HepG2 (cell line): ENCODE measurements around the gene MRAP. TPM values are rescaled to one million over a fixed set of nuclear protein-coding genes. Genes with fewer than 3 reads are reported as not detected.
A peak's percentile ranks its signal among the peaks of the same experiment; 100 is the strongest.

Experiments
- AHDC1 ChIP-seq: sonication (generic); formaldehyde crosslinking; IDR thresholded peaks from 2 replicates; pipeline ENCODE4 v1.5.1; 2020; ENCODE audit warnings: mild to moderate bottlenecking, missing genetic modification reagents, borderline replicate concordance
- CBX5 ChIP-seq: sonication (generic); formaldehyde crosslinking; IDR thresholded peaks from 2 replicates; pipeline ENCODE4 v1.4.0; 2020; ENCODE audit warnings: missing genetic modification reagents, borderline replicate concordance
- PCBP2 ChIP-seq: fragments of 200-400 bp; formaldehyde crosslinking; optimal IDR thresholded peaks from 2 replicates; pipeline ENCODE3; 2018; ENCODE audit warnings: low read length, low read depth; ENCODE audit not compliant: poor library complexity, severe bottlenecking
- YEATS2 ChIP-seq: sonication (generic); formaldehyde crosslinking; IDR thresholded peaks from 2 replicates; pipeline ENCODE4 v1.4.0; 2020; ENCODE audit warnings: missing genetic modification reagents, borderline replicate concordance
- ZFP37 ChIP-seq: sonication (generic); formaldehyde crosslinking; IDR thresholded peaks from 2 replicates; pipeline ENCODE4 v1.4.0; 2020; ENCODE audit warnings: missing genetic modification reagents, borderline replicate concordance
- ZNF124 ChIP-seq: sonication (generic); formaldehyde crosslinking; IDR thresholded peaks from 2 replicates; pipeline ENCODE4 v1.4.0; 2020; ENCODE audit warnings: missing genetic modification reagents
- ZNF30 ChIP-seq: sonication (generic); formaldehyde crosslinking; IDR thresholded peaks from 2 replicates; pipeline ENCODE4 v1.5.0; 2020; ENCODE audit warnings: mild to moderate bottlenecking, missing genetic modification reagents
- ZNF34 ChIP-seq: sonication (generic); formaldehyde crosslinking; IDR thresholded peaks from 2 replicates; pipeline ENCODE4 v1.4.0; 2020; ENCODE audit warnings: mild to moderate bottlenecking, missing genetic modification reagents, borderline replicate concordance
- ZSCAN29 ChIP-seq: sonication (generic); formaldehyde crosslinking; conservative IDR thresholded peaks from 2 replicates; pipeline ENCODE4 v1.4.0; 2020; ENCODE audit warnings: mild to moderate bottlenecking, missing genetic modification reagents
- polyA plus RNA-seq, 8 experiments: library from polyadenylated mRNA; depleted of rRNA in 3 of 8; stranded (reverse) in 7 of 8; unstranded in 1 of 8; fragments of >200 nt; fragmentation: Illumina TruSeq in 4 of 8; extraction: Trizol in 4 of 8; gene quantifications; 2 replicates each; pipeline versions ENCODE4 v1.2.1 to v1.2.3, GENCODE V29; 2011 to 2016; ENCODE audit warnings: low read depth in 4 of 8, missing spikeins in 1 of 8, mixed read lengths in 1 of 8; ENCODE audit not compliant: insufficient read depth in 1 of 8
- total RNA-seq, 5 experiments: library from RNA; depleted of rRNA; stranded (reverse); fragments of >200 nt; fragmentation: Illumina TruSeq; extraction: Trizol; gene quantifications; 2 replicates each; pipeline ENCODE4 v1.2.3, GENCODE V29; 2016; ENCODE audit warnings: low read depth in 1 of 5
- TF ChIP-seq, protein P1 (sequence below): sonication (generic); formaldehyde crosslinking; IDR thresholded peaks from 2 replicates; pipeline ENCODE4 v1.9.0; 2021; ENCODE audit warnings: missing genetic modification reagents, borderline replicate concordance
- TF ChIP-seq, protein P2 (sequence below): sonication (generic); formaldehyde crosslinking; IDR thresholded peaks from 2 replicates; pipeline ENCODE4 v1.4.0; 2020; ENCODE audit warnings: missing genetic modification reagents
- TF ChIP-seq, protein P3 (sequence below): sonication (generic); formaldehyde crosslinking; IDR thresholded peaks from 2 replicates; pipeline ENCODE4 v1.4.0; 2020; ENCODE audit warnings: mild to moderate bottlenecking, missing genetic modification reagents

The MRAP gene
- total and polyA plus RNA-seq, 2 of the 13 experiments (the other 11 are each of a cell fraction or from before 2014, with no cell fraction given): 0.46 to 1.2 TPM

DNA sequence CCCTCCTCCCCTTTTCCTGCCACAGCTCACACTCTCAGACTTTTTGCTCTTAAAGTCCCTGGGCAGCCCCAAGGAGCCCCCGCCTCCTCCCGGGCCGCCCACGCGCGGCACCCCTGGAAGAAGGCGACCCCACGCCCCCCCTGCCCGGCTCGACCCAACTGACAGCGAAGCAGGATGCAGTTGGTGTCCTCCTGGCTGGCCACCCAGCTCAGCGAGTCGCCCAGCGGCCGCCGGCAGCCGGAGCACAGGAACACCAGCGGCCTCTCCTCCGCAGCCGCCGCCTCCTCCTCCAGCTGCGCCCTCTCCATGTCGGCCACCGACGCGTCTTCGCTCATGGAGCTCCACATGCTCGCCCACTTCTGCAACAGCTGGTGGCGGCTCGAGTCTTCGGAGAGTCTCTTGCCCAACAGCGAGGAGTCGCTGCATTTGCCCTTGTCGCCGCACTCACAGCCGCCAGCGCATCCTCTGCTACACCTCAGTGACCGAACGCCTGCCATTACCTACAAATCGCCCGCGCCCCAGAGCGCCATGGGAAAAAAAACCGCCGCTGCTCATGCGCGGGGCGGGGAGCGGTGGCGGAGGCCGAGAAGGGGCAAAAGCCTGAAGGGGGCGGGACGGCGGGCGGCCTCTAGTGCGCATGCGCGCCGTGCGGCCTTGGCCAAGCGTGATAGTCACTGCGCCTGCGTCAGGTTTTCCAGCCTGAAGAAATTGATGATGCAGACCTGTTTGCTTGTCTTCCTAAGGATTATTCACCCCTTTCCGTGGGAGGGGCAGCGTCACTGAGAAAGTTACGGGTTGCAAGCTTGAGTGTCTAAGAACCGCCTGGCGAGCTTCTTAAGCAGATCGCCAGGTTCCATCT is 19.9 kb upstream of the MRAP start, which contains the start of gene MIS18A (continued):
- TF ChIP-seq AHDC1 (CRISPR knock-in tag) (no peak), ZSCAN29 (CRISPR knock-in tag) (0 out of 2 replicates have a peak, but pooled peaks have one; percentile 12), PCBP2 (no peak), ZNF34 (no peak), ZNF124 (CRISPR knock-in tag) (no peak), ZNF30 (CRISPR knock-in tag) (no peak), ZFP37 (CRISPR knock-in tag) (no peak), YEATS2 (peak; percentile 91; the same call in 1 of the 2 replicates), CBX5 (peak; percentile 24; the same call in 1 of the 2 replicates)
- TF ChIP-seq, protein P1, sequence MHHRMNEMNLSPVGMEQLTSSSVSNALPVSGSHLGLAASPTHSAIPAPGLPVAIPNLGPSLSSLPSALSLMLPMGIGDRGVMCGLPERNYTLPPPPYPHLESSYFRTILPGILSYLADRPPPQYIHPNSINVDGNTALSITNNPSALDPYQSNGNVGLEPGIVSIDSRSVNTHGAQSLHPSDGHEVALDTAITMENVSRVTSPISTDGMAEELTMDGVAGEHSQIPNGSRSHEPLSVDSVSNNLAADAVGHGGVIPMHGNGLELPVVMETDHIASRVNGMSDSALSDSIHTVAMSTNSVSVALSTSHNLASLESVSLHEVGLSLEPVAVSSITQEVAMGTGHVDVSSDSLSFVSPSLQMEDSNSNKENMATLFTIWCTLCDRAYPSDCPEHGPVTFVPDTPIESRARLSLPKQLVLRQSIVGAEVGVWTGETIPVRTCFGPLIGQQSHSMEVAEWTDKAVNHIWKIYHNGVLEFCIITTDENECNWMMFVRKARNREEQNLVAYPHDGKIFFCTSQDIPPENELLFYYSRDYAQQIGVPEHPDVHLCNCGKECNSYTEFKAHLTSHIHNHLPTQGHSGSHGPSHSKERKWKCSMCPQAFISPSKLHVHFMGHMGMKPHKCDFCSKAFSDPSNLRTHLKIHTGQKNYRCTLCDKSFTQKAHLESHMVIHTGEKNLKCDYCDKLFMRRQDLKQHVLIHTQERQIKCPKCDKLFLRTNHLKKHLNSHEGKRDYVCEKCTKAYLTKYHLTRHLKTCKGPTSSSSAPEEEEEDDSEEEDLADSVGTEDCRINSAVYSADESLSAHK (CRISPR knock-in tag): no peak
- TF ChIP-seq, protein P2, sequence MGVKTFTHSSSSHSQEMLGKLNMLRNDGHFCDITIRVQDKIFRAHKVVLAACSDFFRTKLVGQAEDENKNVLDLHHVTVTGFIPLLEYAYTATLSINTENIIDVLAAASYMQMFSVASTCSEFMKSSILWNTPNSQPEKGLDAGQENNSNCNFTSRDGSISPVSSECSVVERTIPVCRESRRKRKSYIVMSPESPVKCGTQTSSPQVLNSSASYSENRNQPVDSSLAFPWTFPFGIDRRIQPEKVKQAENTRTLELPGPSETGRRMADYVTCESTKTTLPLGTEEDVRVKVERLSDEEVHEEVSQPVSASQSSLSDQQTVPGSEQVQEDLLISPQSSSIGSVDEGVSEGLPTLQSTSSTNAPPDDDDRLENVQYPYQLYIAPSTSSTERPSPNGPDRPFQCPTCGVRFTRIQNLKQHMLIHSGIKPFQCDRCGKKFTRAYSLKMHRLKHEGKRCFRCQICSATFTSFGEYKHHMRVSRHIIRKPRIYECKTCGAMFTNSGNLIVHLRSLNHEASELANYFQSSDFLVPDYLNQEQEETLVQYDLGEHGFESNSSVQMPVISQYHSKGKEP (CRISPR knock-in tag): no peak
- TF ChIP-seq, protein P3, sequence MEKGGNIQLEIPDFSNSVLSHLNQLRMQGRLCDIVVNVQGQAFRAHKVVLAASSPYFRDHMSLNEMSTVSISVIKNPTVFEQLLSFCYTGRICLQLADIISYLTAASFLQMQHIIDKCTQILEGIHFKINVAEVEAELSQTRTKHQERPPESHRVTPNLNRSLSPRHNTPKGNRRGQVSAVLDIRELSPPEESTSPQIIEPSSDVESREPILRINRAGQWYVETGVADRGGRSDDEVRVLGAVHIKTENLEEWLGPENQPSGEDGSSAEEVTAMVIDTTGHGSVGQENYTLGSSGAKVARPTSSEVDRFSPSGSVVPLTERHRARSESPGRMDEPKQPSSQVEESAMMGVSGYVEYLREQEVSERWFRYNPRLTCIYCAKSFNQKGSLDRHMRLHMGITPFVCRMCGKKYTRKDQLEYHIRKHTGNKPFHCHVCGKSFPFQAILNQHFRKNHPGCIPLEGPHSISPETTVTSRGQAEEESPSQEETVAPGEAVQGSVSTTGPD: no peak
